Upper lobe of left lung (tissue), 4 donors: ENCODE data around the gene SMAD9.

Experiments
- EP300 ChIP-seq, 4 donors: sonication (generic); formaldehyde crosslinking; IDR thresholded peaks; one replicate each; pipeline ENCODE4 v1.5.1; 2017; ENCODE audit warnings: antibody characterized with exemption in 4 of 4, control low read depth in 2 of 4
- POLR2A ChIP-seq, 4 donors: fragments of 450-650 bp; IDR thresholded peaks; one replicate each; pipeline ENCODE4 v1.5.1; 2016 to 2017; ENCODE audit warnings: antibody characterized with exemption in 4 of 4, mild to moderate bottlenecking in 2 of 4
- POLR2AphosphoS5 ChIP-seq, 2 donors: sonication (generic); formaldehyde crosslinking; IDR thresholded peaks; one replicate each; pipeline ENCODE4 v1.5.1; 2017; ENCODE audit warnings: antibody characterized with exemption in 2 of 2
- TF ChIP-seq, protein P1 (sequence below), 6 experiments: fragments of 450-650 bp in 4 of 6; fragments of 200-600 bp in 2 of 6; sonication (generic) in 2 of 6; IDR thresholded peaks; one replicate each; pipeline ENCODE4 v1.5.1; 2016 to 2019; ENCODE audit warnings: antibody characterized with exemption in 6 of 6

DNA sequence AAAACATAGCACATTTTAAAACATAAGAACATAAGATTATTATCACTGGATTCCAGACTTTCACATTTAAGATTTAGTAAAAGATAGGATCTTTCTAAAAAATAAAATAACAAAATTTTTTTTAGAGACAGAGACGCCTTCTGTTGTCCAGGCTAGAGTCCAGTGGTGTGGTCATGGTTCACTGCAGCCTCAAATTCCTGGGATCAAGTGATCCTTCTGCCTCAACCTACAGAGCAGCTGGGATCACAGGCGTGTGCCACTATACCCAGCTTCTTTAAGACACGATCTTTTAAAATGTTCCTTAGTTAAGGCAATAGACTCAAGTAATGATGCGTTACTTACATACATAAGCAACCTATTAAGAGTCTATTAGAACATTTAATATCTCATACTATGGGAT lies 46.4 kb upstream of the SMAD9 start:
- TF ChIP-seq EP300 (IDR thresholded peaks at IDR 0.05) (no peak), POLR2A (IDR thresholded peaks at IDR 0.05) (no peak), POLR2AphosphoS5 (IDR thresholded peaks at IDR 0.05) (no peak)
- TF ChIP-seq, protein P1, sequence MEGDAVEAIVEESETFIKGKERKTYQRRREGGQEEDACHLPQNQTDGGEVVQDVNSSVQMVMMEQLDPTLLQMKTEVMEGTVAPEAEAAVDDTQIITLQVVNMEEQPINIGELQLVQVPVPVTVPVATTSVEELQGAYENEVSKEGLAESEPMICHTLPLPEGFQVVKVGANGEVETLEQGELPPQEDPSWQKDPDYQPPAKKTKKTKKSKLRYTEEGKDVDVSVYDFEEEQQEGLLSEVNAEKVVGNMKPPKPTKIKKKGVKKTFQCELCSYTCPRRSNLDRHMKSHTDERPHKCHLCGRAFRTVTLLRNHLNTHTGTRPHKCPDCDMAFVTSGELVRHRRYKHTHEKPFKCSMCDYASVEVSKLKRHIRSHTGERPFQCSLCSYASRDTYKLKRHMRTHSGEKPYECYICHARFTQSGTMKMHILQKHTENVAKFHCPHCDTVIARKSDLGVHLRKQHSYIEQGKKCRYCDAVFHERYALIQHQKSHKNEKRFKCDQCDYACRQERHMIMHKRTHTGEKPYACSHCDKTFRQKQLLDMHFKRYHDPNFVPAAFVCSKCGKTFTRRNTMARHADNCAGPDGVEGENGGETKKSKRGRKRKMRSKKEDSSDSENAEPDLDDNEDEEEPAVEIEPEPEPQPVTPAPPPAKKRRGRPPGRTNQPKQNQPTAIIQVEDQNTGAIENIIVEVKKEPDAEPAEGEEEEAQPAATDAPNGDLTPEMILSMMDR (IDR thresholded peaks at IDR 0.05): no peak
